Stimulated activated CD4-positive, alpha-beta T cell treated with anti-CD3 and anti-CD28 coated beads, Interleukin-12 subunit alpha, Interleukin-12 subunit beta, amount 100 ng/mL, for 4 hours (primary cell): Measurements from ENCODE around the gene USP6NL.
"Not testable (repeated sequence)": the region's sequence is repeated elsewhere in the genome, so short reads cannot be mapped to it uniquely, and the experiment has no call there.

Experiments used
- DNase-seq: peaks from one replicate; pipeline ENCODE4 v3.0.0-alpha.2; 2020

Gene USP6NL

DNA sequence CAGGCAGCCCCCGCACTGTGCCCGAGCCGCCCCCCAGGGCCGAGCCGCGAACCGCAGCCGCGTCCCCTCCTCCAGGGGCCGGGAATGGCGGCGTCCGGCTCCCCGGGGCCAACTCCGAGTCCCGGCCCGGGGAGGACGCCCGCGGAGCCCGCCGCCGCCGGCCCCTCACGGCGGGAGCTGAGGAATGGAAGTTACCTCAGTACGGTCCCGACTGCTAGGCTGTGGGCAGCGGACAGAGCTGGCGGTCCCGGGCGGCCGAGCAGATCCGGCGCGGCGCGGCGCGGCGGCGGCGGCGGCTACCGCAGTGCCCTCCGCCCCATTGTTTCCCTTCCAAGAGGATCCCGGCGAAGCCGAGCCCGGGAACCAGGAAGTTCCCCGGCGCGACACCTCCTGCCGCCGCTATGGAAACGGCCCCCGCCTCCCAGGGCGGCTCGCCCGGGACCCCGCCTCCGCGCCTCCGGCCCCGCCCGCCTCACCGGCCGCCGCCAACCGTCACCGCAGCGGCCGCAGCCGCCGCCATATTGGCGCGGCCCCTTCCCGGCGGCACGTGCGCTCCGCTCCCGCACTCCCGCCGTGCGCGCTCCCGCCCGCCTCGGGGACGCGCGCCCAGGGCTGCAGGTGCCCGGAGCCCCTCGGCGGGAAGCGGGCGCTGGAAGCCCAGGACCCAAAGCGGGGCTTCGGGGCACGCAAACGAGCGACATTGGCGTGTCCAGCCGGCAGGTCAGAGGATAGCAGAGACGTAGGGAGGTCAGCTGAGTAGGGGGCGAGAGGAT lies at the start of gene USP6NL:
Gene USP6NL (minus strand): TSS at position 403 of the 773 bp plus-strand sequence. CDS start 14,016 bp downstream, outside the sequence.
- peak; percentile 62 for DNase-seq

- DNase-seq = no peak
Measured at GRCh38 chr10:11658801-11659368, 47.4 kb upstream of the USP6NL start.

GRCh38 chr10:11655836-11656235 lies 44.4 kb upstream of the USP6NL start:
- DNase-seq = no peak

- DNase-seq = no peak
Measured at GRCh38 chr10:11654659-11655058, 43.2 kb upstream of the USP6NL start.

DNA sequence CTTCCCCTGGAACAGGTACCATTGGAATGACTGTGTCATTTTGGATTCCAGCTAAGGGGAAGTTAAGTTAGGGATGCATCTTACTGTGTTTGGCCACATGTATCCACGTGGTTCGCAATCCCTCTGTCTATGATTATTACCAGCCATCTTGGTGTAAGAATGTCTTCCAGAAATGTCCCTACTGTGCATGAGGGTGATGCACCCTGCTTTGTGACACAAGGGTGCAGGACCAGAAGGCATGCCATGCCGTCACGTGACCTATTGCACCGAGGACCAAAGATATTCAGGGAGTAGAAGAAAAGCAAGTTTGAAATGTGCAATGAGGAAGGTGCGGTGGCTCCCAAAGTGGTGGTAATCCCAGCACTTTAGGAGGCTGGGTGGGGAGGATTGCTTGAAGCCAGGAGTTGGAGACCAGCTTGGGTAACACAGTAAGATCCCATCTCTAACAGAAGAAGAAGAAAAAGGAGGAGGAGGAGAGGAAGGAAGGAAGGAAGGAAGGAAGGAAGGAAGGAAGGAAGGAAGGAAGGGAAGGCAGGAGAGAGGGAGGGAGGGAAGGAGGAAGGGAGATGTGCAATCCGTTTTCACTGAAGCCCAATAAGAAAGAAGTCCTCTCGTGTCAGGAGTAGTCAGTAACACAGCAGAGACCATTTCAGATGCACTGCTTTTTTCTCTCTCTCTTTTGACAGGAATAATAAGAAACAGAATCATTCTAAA lies 42.5 kb upstream of the USP6NL start:
- no peak for DNase-seq

DNA sequence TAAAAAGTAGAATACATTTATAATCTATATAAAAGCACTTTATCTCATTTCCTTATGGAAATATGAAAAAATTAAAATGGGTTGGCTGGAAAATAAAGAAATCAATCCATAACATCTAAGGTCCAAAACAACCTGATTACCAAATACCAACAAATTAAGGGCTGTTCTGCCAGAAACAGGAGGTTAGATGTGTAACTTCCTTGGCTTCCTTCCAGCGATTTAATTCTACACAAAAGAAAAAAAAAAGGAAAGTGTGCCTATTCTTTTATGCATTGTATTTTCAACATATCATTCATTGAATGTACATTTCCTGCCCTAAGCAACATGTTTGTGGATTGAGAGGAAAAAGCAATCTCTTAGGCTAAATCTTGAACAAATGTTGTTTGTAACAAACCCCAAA lies 36.2 kb upstream of the USP6NL start:
- DNase-seq = no peak

DNA sequence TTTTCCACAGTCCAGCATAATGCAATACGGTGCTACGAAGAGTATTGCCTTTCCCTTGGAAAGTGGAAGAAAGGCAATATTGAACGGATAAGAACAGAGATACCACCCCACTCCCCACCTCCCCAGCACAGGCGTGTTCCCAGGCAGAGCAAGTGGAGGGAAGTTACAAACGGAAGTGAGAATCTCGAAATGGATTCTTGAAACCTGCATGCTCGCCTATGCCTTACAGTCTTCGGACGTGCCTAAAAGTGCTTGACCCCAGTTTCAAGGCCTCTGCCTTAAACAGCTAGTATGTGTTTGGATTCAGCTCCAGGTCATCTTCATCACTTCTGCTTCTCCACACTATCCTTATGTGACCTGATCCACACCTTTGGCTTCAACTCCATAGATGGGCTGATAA lies 35.0 kb upstream of the USP6NL start:
- no peak for DNase-seq

- DNase-seq = no peak
Measured at GRCh38 chr10:11643039-11643438, 31.6 kb upstream of the USP6NL start.

- no peak for DNase-seq
Measured at GRCh38 chr10:11642566-11642965, 31.1 kb upstream of the USP6NL start.

GRCh38 chr10:11639849-11640764 lies 28.7 kb upstream of the USP6NL start:
- DNase-seq = no peak

GRCh38 chr10:11639362-11639761 lies 27.9 kb upstream of the USP6NL start:
- DNase-seq = no peak

DNA sequence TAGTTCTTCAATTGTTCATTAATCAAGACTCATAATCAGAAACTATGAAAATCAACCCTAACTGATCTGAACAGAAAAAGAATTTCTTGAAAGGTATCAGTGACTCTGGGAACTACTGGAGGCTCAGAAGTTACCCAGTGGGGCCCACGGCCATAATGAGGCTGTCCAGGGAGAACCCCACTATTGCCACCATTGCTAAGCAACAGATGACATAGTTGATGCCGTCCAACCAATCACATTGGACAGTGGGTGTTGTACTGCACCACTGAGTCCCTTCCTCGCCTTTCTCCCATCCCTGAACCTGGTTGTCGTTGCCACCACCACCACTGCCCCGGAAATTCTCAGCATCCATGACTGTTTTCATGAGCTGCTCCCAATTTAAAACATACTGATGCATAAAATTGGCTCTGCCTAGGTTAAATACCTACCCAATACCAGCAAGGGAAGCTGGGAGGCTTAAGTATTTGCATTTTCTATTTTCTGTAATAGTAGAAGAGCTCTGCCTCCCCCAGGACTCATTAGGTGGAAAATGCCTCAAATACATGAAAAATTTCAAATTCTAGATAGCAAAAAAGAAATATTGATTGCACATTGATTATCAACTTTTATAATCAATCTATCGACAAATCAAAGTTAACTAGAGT lies 26.7 kb upstream of the USP6NL start:
- DNase-seq = no peak

DNA sequence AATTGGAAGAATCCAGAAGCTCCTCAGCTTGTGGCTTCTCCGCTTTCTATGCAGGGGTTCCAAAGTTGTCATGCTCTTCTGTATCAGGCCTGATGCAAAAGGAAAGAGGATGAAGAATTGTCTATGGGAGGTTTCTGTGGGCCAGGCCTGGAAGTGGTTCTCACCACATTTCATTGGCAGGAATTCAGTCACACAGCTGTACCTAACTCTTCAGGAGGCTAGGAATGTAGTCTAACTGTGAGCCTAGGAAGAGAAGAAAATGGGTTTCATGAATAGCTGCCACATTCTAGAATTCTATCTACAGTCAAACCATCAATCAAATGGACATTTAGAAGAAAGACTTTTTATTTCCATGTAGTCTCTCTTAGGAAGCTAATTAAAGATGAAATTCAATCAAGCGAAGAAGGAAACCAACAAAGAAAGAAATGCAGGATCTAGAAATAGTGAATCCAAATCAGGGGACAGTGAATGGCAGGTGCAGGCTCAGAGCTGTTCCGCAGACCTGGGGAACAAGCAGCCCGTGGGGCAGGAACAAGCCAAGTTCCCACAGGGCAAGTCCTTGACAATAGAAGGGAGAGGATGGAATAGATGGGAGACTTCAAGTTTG lies 25.4 kb upstream of the USP6NL start:
- no peak for DNase-seq

DNA sequence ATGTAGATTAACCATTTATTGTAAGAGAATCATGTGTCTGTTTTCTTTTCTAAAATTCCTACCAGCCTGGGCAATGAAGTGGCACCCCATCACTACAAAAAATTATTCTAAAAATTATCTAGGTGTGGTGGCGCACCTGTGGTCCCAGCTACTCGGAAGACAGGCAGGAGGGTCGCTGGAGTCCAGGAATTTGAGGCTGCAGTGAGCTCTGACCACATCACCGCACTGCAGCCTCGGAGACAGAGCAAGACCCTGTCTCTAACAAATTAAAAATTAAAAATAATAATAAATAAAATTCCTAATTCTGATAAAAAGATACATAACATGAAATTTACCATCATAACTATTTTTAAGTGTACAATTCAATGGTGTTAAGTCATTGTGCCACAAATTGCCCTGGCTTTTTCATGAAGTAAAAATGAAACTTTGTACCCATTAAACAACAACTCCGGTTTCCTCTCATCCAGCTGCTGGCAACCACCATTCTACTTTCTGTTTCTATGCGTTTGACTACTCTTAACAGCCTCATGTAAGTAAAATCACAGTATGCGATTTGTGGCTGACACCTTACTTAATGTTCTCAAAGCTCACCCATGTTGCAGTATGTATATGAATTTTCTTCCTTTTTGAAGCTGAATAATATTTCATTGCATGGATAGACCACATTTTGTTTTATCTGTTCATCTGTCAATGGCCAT lies 20.6 kb upstream of the USP6NL start:
- peak; percentile 6 for DNase-seq

- DNase-seq = no peak
Measured at GRCh38 chr10:11631291-11631690, 19.8 kb upstream of the USP6NL start.

DNA sequence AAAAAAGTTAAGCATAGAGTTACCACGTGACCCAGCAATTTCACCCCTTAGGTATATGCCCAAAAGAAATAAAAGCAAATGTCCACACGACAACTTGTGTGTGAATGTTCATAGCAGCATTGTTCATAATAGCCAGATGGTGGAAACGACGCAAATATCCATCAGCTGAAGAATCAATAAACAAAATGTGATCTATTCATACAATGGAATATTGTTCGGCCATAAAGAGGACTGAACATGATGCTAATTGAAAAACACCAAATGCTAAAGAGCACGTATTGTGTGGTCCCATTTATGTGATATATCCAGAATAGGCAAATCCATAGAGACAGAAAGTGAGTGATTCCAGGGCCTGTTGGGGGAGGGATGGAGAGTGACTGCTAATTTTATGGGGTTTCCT lies 18.3 kb upstream of the USP6NL start:
- DNase-seq = no peak

GRCh38 chr10:11627941-11628340 lies 16.5 kb upstream of the USP6NL start:
- not testable (repeated sequence) for DNase-seq

DNA sequence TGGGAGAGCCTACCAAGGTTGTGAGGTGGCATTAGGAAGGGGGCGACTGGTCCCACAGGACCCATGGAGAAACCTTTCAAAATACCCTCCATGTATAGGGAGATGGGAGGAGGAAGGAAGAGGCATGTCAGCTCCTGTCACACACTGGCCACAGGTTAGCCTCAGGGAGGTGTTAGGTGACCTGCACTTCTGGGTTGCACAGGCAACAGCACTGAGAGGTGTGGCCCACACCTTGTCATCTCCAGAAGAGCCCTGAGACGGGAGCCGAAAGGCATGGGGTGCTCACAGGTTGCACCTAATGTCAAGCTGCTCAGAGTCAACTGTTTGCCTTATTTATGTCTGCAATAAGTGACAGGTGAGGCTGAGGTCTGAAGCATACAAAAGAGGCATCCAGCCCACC lies 14.6 kb upstream of the USP6NL start:
- DNase-seq = no peak

- DNase-seq = no peak
Measured at GRCh38 chr10:11625019-11625735, 13.7 kb upstream of the USP6NL start.

GRCh38 chr10:11617233-11617632 lies 5.8 kb upstream of the USP6NL start:
- no peak for DNase-seq

- no peak for DNase-seq
Measured at GRCh38 chr10:11616021-11616420, 4.6 kb upstream of the USP6NL start.
